ENCODE data around the gene DENND5B. TPM values are rescaled to one million over a fixed set of nuclear protein-coding genes. Genes with fewer than 3 reads are reported as not detected.
"Not testable (repeated sequence)": the region's sequence is repeated elsewhere in the genome, so short reads cannot be mapped to it uniquely, and the experiment has no call there.

Gene DENND5B
- total RNA-seq, 1 donor from 2014 or later = 20.0 TPM

DNA sequence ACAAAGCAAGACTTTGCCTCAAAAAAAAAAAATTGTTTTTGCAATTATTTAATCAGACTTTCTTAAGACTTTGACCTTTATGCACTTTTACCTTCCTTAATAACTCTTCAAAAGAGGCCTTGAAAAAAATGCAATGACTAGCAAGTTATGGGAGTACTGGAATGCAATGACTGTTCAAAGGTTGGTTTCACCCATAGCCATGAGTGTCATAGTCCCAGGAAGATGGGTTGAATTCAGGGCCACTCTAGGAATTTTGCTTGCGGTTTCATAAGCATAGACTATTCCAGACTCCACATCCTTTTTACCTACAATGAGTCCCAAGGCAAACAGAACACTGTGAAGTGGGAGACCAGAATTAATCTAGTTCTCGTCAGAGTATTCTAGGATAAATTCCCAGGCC lies 29.4 kb upstream of the DENND5B start:
- H3K9me3 Mint-ChIP-seq (ENCODE audit: unreplicated experiment) = no peaks in the 10 kb centered on the region
- H3K27me3 Mint-ChIP-seq (ENCODE audit: unreplicated experiment) = no peaks in the 10 kb centered on the region
- no peaks in the 10 kb centered on the region for H3K36me3 Mint-ChIP-seq (ENCODE audit: low read depth, unreplicated experiment)
- no peak overlapping the region for H3K27ac Mint-ChIP-seq (ENCODE audit: unreplicated experiment)
- TF ChIP-seq, protein P1, sequence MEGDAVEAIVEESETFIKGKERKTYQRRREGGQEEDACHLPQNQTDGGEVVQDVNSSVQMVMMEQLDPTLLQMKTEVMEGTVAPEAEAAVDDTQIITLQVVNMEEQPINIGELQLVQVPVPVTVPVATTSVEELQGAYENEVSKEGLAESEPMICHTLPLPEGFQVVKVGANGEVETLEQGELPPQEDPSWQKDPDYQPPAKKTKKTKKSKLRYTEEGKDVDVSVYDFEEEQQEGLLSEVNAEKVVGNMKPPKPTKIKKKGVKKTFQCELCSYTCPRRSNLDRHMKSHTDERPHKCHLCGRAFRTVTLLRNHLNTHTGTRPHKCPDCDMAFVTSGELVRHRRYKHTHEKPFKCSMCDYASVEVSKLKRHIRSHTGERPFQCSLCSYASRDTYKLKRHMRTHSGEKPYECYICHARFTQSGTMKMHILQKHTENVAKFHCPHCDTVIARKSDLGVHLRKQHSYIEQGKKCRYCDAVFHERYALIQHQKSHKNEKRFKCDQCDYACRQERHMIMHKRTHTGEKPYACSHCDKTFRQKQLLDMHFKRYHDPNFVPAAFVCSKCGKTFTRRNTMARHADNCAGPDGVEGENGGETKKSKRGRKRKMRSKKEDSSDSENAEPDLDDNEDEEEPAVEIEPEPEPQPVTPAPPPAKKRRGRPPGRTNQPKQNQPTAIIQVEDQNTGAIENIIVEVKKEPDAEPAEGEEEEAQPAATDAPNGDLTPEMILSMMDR (IDR thresholded peaks at IDR 0.05; ENCODE audit: unreplicated experiment) = no peak
- no peak for DNase-seq (ENCODE audit: low spot score)
- no peak overlapping the region for H3K4me3 Mint-ChIP-seq (ENCODE audit: unreplicated experiment)
- no peaks in the 10 kb centered on the region for H3K4me1 Mint-ChIP-seq (ENCODE audit: unreplicated experiment)

DNA sequence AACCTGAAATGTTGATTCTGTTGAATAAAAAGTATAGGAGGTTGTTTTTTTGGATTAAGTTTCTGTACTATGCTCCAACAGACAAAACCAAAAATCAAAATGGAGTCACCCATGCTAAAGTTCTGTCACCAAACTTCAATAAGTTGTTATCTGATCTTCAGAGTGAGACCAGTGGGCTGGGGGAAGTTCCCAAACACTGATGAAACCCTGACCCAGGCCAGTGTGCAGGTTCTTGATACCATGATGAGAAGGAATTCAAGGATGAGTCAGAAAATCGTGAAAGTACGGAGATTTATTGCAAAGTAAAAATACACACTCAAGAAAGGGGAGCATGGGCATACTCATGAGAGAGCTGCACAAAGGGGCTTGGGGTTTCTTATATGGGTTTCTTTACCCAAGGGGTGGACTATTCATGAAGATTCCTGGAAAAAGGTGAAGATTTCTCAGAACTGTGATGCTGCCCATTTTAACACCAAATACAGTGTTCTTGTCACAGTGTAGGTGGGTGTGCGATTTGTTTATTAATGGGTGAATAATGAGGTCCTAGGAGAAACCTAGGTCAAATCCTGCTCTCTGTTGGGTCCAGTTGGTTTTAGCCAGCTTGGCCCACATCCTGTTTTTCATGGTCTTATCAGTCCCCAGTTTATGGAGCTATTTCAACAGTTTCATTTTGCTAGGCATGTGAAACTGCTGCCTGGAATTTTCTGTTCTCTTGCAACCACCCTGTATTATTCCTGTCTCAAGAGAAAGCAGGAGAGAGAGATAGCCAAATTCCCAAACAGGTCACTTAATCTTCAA lies 27.5 kb upstream of the DENND5B start:
- Mint-ChIP-seq H3K27me3 (ENCODE audit: unreplicated experiment) (no peaks in the 10 kb centered on the region), H3K4me1 (ENCODE audit: unreplicated experiment) (no peaks in the 10 kb centered on the region), H3K36me3 (ENCODE audit: low read depth, unreplicated experiment) (no peaks in the 10 kb centered on the region), H3K4me3 (ENCODE audit: unreplicated experiment) (no peak overlapping the region), H3K27ac (ENCODE audit: unreplicated experiment) (no peak overlapping the region), H3K9me3 (ENCODE audit: unreplicated experiment) (no peaks in the 10 kb centered on the region)
- no peak for DNase-seq (ENCODE audit: low spot score)
- TF ChIP-seq, protein P1 (IDR thresholded peaks at IDR 0.05; ENCODE audit: unreplicated experiment) = no peak

DNA sequence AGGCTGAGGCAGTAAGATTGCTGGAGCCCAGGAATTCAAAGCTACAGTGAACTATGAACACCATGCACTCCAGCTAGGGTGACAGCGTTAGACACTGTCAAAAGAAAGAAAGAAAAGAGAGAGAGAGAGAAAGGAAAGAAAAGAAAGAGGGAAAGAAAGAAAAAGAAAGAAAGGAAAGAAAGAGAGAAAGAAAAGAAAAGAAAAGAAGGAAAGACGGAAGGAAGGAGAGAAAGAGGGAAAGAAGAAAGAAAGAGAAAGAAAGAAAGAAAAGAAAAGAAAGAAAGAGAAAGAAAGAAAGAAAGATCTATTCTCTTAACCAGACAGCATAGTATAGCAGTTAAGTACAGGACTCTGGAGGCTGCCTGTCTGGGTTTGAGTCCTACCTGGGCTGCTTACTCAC lies 21.9 kb upstream of the DENND5B start:
- Mint-ChIP-seq H3K9me3 (ENCODE audit: unreplicated experiment) (no peaks in the 10 kb centered on the region), H3K4me3 (ENCODE audit: unreplicated experiment) (no peak overlapping the region), H3K27ac (ENCODE audit: unreplicated experiment) (no peak overlapping the region), H3K27me3 (ENCODE audit: unreplicated experiment) (no peaks in the 10 kb centered on the region), H3K36me3 (ENCODE audit: low read depth, unreplicated experiment) (peaks cover 3% of the 10 kb centered on the region), H3K4me1 (ENCODE audit: unreplicated experiment) (no peaks in the 10 kb centered on the region)
- DNase-seq (ENCODE audit: low spot score) = no peak
- TF ChIP-seq, protein P1 (IDR thresholded peaks at IDR 0.05; ENCODE audit: unreplicated experiment) = no peak

DNA sequence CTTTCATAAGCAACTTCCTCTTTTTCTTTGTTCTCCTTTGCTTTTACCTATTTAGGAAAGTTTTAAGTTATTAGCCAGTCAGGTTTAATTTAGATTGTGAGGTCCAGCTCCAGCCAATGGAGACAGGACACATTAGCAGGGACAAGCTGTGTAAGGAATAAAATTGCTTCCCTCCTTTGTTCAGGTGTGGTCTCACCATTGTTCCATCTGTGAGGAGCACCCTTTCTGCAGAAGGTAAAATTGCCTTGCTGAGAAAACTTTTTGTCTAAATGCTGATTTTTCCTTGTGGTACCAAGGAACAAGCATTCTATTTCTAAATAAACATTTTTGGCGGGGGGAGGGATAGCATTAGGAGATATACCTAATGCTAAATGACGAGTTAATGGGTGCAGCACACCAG lies 17.4 kb upstream of the DENND5B start:
- H3K4me1 Mint-ChIP-seq (ENCODE audit: unreplicated experiment); H3K4me3 Mint-ChIP-seq (ENCODE audit: unreplicated experiment); H3K36me3 Mint-ChIP-seq (ENCODE audit: low read depth, unreplicated experiment); H3K27ac Mint-ChIP-seq (ENCODE audit: unreplicated experiment); DNase-seq (ENCODE audit: low spot score); H3K27me3 Mint-ChIP-seq (ENCODE audit: unreplicated experiment); H3K9me3 Mint-ChIP-seq (ENCODE audit: unreplicated experiment): not testable (repeated sequence)

DNA sequence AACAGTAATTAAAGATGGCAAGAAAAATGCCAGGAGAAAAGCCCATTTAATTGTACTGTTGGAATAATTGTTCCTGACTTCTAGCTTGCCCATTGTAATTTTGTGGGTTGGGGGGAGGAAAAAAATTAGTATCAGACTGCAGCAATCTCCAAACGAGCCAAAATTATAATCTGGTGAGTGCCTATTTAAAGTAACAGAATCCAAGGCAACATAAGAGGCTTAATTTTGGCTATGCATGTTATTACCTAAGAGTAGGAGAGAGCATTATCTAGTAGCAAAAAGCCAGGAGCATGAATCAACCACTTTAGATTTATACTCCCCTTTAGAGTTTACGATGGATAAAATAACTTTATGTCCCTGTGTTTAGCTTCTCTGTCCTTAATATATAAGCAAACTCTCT lies 14.6 kb upstream of the DENND5B start:
- Mint-ChIP-seq H3K27ac (ENCODE audit: unreplicated experiment) (no peak overlapping the region), H3K9me3 (ENCODE audit: unreplicated experiment) (no peaks in the 10 kb centered on the region), H3K4me1 (ENCODE audit: unreplicated experiment) (no peaks in the 10 kb centered on the region), H3K4me3 (ENCODE audit: unreplicated experiment) (no peak overlapping the region), H3K27me3 (ENCODE audit: unreplicated experiment) (peaks cover 2% of the 10 kb centered on the region), H3K36me3 (ENCODE audit: low read depth, unreplicated experiment) (peaks cover 3% of the 10 kb centered on the region)
- TF ChIP-seq, protein P1 (IDR thresholded peaks at IDR 0.05; ENCODE audit: unreplicated experiment) = no peak
- no peak for DNase-seq (ENCODE audit: low spot score)

Measured in endothelial cell (in vitro differentiated cells).